ENCODE data around the gene IGFBP3.

DNA sequence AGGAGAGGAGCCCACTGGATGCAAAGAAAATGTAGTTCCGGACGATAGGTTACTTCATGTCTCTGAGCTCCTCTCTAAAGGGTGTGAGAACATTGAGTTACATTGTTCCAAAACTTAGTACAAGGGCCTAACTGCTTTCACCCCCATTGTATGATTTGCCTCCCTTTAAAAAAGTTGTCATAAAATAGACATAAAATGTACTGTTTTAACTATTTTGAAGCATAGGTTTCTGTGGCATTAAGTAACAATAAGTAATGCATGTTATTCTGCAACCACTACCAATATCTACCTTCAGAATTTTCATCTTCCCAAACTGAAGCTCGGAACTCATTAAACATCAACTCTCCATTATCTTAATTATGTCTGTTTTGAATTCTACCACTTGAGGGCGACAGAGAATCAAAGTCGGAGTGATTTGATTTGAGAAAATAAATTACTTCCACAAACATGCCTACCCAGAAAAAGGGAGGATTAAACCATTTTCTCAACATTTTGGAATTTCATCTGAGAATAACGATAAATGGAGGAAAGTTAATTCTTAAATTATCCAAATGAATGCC, 30.1 kb downstream of the IGFBP3 start:
- TF ChIP-seq CTCF (IDR thresholded peaks at IDR 0.05) (no peak), POLR2A (IDR thresholded peaks at IDR 0.05) (no peak)

Data from lower leg skin (tissue), 3 donors.